Ascending aorta (tissue), 2 donors: ENCODE measurements around the gene NAGPA. TPM values are rescaled to one million over a fixed set of nuclear protein-coding genes. Genes with fewer than 3 reads are reported as not detected.

Source experiments
- DNase-seq, 2 donors: peaks; one replicate each; pipeline ENCODE4 v3.0.0-alpha.2; 2019; ENCODE audit warnings: low spot score in 2 of 2
- H3K27ac ChIP-seq, 2 donors: fragments of 200-600 bp; sonication (generic); one replicate each; pipeline ENCODE4 v1.5.1; 2016 to 2017; ENCODE audit warnings: mild to moderate bottlenecking in 1 of 2
- H3K27me3 ChIP-seq: fragments of 200-600 bp; sonication (generic); one replicate; pipeline ENCODE4 v1.5.1; 2017
- H3K36me3 ChIP-seq, 2 donors: fragments of 200-600 bp; sonication (generic); one replicate each; pipeline ENCODE4 v1.5.1; 2016
- H3K4me1 ChIP-seq, 2 donors: fragments of 200-600 bp; sonication (generic); one replicate each; pipeline ENCODE4 v1.5.1; 2016 to 2017; ENCODE audit warnings: mild to moderate bottlenecking in 1 of 2
- H3K4me3 ChIP-seq, 2 donors: fragments of 200-600 bp; sonication (generic); one replicate each; pipeline ENCODE4 v1.5.1; 2016 to 2017; ENCODE audit warnings: mild to moderate bottlenecking in 1 of 2
- H3K9me3 ChIP-seq, 2 donors: fragments of 200-600 bp; sonication (generic); one replicate each; pipeline ENCODE4 v1.5.1; 2016
- CTCF ChIP-seq, 3 experiments: fragments of 200-600 bp in 2 of 3; fragments of 450-650 bp in 1 of 3; sonication (generic) in 2 of 3; IDR thresholded peaks; one replicate each; pipeline ENCODE4 v1.5.1; 2016 to 2019; ENCODE audit warnings: antibody characterized with exemption in 3 of 3, mild to moderate bottlenecking in 1 of 3, moderate library complexity in 1 of 3
- intact Hi-C: fragments of 100-400 bp; cut with DNase I; formaldehyde crosslinking; loops from one replicate; pipeline ENCODE4 v1.15.1; 2023
- total RNA-seq: library from RNA; depleted of rRNA; stranded (reverse); fragments of >200 nt; gene quantifications from one replicate; pipeline ENCODE4 v1.1.0, GENCODE V29; 2016

Gene NAGPA
- total RNA-seq, 1 donor from 2014 or later: 23.0 TPM

- intact Hi-C loops: no loop called here
- no peaks in the 10 kb centered on the region for H3K9me3 ChIP-seq
- no peaks in the 10 kb centered on the region for H3K4me1 ChIP-seq
- no peak for DNase-seq
- H3K36me3 ChIP-seq: peaks cover 11 to 14% of the 10 kb centered on the region in 2 donors
- H3K27ac ChIP-seq: no peak overlapping the region
- H3K4me3 ChIP-seq: no peak overlapping the region
- H3K27me3 ChIP-seq: no peaks in the 10 kb centered on the region
- TF ChIP-seq CTCF (IDR thresholded peaks at IDR 0.05): no peak
Measured at GRCh38 chr16:5024632-5025031, 9.1 kb downstream of the NAGPA start.

GRCh38 chr16:5022521-5022920 lies 11.2 kb downstream of the NAGPA start:
- no peak overlapping the region for H3K27ac ChIP-seq
- TF ChIP-seq CTCF (IDR thresholded peaks at IDR 0.05): no peak
- DNase-seq: no peak
- H3K4me3 ChIP-seq: no peak overlapping the region
- no peaks in the 10 kb centered on the region for H3K27me3 ChIP-seq
- no peaks in the 10 kb centered on the region for H3K9me3 ChIP-seq
- intact Hi-C loops: no loop called here
- H3K4me1 ChIP-seq: no peaks in the 10 kb centered on the region
- H3K36me3 ChIP-seq: peaks cover 0 to 10% of the 10 kb centered on the region in 2 donors

- Histone ChIP-seq H3K4me1 (no peaks in the 10 kb centered on the region), H3K27ac (no peak overlapping the region), H3K27me3 (no peaks in the 10 kb centered on the region), H3K4me3 (no peak overlapping the region), H3K9me3 (no peaks in the 10 kb centered on the region), H3K36me3 (peaks cover 0 to 7% of the 10 kb centered on the region in 2 donors)
- TF ChIP-seq CTCF (IDR thresholded peaks at IDR 0.05): no peak
- intact Hi-C loops: no loop called here
- DNase-seq: no peak
Measured at GRCh38 chr16:5020551-5020950, 13.2 kb downstream of the NAGPA start.

GRCh38 chr16:5019775-5020174 lies 14.0 kb downstream of the NAGPA start:
- intact Hi-C loops: no loop called here
- no peak overlapping the region for H3K27ac ChIP-seq
- peaks cover 0 to 1% of the 10 kb centered on the region in 2 donors for H3K36me3 ChIP-seq
- H3K4me1 ChIP-seq: no peaks in the 10 kb centered on the region
- DNase-seq: no peak
- no peak overlapping the region for H3K4me3 ChIP-seq
- H3K27me3 ChIP-seq: no peaks in the 10 kb centered on the region
- no peaks in the 10 kb centered on the region for H3K9me3 ChIP-seq
- TF ChIP-seq CTCF (IDR thresholded peaks at IDR 0.05): no peak

GRCh38 chr16:5018793-5019192 lies 14.9 kb downstream of the NAGPA start:
- no peaks in the 10 kb centered on the region for H3K36me3 ChIP-seq
- intact Hi-C loops: no loop called here
- H3K9me3 ChIP-seq: no peaks in the 10 kb centered on the region
- DNase-seq: no peak
- H3K4me1 ChIP-seq: no peaks in the 10 kb centered on the region
- TF ChIP-seq CTCF (IDR thresholded peaks at IDR 0.05): no peak
- no peak overlapping the region for H3K27ac ChIP-seq
- no peaks in the 10 kb centered on the region for H3K27me3 ChIP-seq
- no peak overlapping the region for H3K4me3 ChIP-seq

GRCh38 chr16:5017678-5017969 lies 16.1 kb downstream of the NAGPA start:
- intact Hi-C loops: no loop called here
- no peak for TF ChIP-seq CTCF (IDR thresholded peaks at IDR 0.05)
- no peak overlapping the region for H3K27ac ChIP-seq

More at GRCh38 chr16:5017678-5017969, 16.1 kb downstream of the NAGPA start:
- H3K4me1 ChIP-seq: no peaks in the 10 kb centered on the region
- no peak overlapping the region for H3K4me3 ChIP-seq
- no peaks in the 10 kb centered on the region for H3K36me3 ChIP-seq
- no peaks in the 10 kb centered on the region for H3K27me3 ChIP-seq
- DNase-seq: no peak
- H3K9me3 ChIP-seq: no peaks in the 10 kb centered on the region
